Measurements from ENCODE around the gene FOXN3.

- no peak for TF ChIP-seq CTCF (IDR thresholded peaks at IDR 0.05; ENCODE audit: insufficient read depth, low read length)
- TF ChIP-seq REST (IDR thresholded peaks at IDR 0.05; ENCODE audit: insufficient replicate concordance, low read depth) = no peak
- TF ChIP-seq POLR2AphosphoS5 (IDR thresholded peaks at IDR 0.05; ENCODE audit: low read depth) = no peak
Measured at GRCh38 chr14:89435492-89435891, 18.5 kb upstream of the FOXN3 start.

Measured in HL-60 (cell line).